ENCODE results near the gene GARNL3. TPM values are rescaled to one million over a fixed set of nuclear protein-coding genes. Genes with fewer than 3 reads are reported as not detected.

GARNL3 gene
- total RNA-seq, result 3.3 and 5.1 TPM in 2 replicates

DNA sequence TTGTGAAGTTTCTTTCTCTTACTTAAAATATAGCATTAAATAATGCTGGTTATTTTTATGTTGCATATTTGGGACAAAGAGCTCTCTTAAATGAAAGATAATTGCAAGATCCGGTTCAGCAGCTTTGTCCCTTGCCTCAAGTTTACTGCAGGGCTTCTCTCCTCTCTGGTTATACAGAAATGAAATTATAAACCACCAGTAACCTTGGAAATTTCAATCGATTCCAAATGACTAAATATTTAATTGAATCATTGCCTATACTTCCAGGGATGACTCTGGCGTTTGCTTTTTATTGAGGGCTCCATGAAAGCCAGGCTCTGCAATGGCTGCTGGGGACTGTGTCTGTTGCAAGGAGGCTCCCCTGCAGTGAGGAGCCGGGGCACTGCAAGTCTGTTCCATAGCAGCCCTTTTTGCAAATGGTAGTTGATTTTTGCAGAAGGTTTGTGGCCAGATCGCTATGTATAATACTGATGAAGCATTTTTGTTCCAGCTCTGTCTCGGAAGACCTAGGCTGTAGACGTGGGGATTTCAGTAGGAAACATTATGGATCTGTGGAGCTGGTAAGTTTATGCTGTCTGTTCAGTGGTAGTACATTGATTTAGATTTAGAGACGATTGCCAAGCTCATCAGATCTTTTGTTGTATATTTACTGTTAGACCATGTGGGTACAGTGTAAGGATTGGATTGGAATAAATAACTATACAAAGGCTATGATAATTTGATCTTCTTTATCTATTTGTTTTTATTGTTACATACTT lies at the start of gene GARNL3:
Gene GARNL3, plus strand, starts transcription at position 313 of the 758 bp plus-strand sequence. Its CDS starts 104 bp downstream, at position 417.

DNA sequence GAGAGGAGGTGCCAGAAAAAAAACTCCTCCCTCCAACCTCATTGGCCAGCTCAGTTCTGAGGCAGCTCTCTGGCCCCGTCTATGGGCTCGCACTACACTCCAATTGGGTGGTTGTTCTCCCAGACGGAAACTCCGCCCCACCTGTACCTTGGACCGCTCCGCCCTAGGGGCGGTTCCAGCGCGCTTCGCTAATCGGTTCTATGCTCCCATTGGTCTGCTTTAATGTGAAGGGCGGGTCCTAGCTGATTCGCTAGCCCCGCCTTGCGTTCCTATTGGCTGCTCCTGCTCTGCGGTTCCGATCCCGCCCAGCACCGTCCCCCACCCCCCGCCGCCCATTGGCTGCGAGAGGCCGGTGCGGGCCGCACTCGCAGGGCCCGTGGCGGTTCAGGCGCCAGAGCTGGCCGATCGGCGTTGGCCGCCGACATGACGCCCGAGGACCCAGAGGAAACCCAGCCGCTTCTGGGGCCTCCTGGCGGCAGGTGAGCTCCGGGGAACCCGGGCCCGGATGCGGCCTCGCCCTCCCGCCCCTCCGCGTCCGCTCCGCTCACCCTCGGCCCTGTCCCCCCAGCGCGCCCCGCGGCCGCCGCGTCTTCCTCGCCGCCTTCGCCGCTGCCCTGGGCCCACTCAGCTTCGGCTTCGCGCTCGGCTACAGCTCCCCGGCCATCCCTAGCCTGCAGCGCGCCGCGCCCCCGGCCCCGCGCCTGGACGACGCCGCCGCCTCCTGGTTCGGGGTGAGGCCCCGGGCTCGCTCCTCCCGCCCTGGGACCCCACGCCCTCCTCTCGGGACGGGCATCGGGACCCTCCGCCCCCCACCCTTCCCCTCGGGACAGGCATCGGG lies 132.5 kb downstream of the GARNL3 start, which contains the start of gene SLC2A8:
Gene SLC2A8, plus strand, starts transcription at position 362 of the 838 bp plus-strand sequence. Its CDS starts 62 bp downstream, at position 424.

DNA sequence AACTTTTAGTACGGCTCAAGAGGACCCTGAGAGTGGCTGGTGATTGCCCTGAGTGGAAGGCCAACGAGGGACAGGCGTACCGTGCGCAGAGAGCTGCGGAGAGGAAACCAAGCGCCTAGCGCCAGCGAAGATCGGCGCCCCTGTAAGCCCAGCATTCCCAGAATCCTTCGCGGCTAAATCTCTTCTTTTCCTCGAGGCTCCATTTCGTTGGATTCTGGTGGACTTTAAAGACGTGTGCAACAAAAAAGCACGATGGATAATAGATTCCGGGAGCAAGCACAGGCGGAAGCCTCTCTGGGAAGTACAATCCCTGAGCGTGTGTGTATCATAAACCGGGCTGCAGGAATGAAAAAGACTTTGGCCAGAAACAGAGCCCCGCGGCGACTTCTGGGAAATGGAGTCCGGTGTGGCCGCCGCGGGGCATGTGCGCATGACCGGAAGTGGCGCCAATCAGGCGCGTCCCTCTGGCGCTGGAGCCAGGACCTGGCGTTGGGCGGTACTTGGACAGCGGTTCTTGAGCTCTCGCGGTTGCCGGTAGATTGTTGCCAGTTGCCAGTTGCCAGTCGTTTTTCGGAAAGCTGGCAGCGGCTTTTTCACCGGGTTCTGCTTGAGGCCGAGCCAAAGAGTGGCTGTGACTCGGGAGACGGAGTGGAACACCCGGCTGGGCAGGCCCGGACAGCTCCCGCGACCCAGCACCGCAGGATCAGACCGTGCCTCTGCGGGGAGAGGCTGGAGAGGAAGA lies 159.5 kb downstream of the GARNL3 start, which contains the start of gene ZNF79:
Gene ZNF79, plus strand, starts transcription at position 449 of the 742 bp plus-strand sequence. CDS start 406 bp downstream, outside the sequence.

Other genes with a start within 250 kb of the GARNL3 start
- 24.1 and 89.6 TPM in 2 replicates for gene ANGPTL2, start 142.1 kb upstream of the GARNL3 start, total RNA-seq
- 9.4 and 11.4 TPM in 2 replicates for gene SLC2A8, start 132.4 kb downstream of the GARNL3 start, total RNA-seq
- 10.4 and 12.6 TPM in 2 replicates for gene ZNF79, start 159.6 kb downstream of the GARNL3 start, total RNA-seq
- gene RPL12, start 186.6 kb downstream of the GARNL3 start, total RNA-seq, result 996 and 1,569 TPM in 2 replicates
- gene LRSAM1, start 186.7 kb downstream of the GARNL3 start, total RNA-seq, result 13.5 and 16.5 TPM in 2 replicates

Data from uterine smooth muscle cell (primary cell).